K562 (cell line): Measurements from ENCODE around the gene ABCE1. TPM values are rescaled to one million over a fixed set of nuclear protein-coding genes. Genes with fewer than 3 reads are reported as not detected.
A peak's percentile ranks its signal among the peaks of the same experiment; 100 is the strongest.
"Not testable (repeated sequence)": the region's sequence is repeated elsewhere in the genome, so short reads cannot be mapped to it uniquely, and the experiment has no call there.

Experiments used
- ATAC-seq: fragments of 200-7000 bp; cut with Tn5 transposase; 3 replicates; pipeline ENCODE4 v1.9.1; 2020; ENCODE audit warnings: moderate library complexity
- BruUV-seq: library from RNA; stranded (reverse); fragments of 400-500 nt; replicated peaks from 2 replicates; lab custom pipeline; 2021; lab: Mats Ljungman, UMichigan
- CTCF ChIA-PET: fragments of 300-600 bp; formaldehyde crosslinking; extraction: SDS; loops from one replicate; lab custom pipeline; 2021; ENCODE audit warnings: low intra/inter-chr PET ratio; lab: Yijun Ruan, JAX
- POLR2A ChIA-PET: fragments of 300-600, 350-650 bp; sonication (Branson Sonifier 250); formaldehyde crosslinking; extraction: SDS; loops from one replicate; lab custom pipeline; 2021; ENCODE audit warnings: antibody characterized with exemption, inconsistent platforms; lab: Yijun Ruan, JAX
- DNase-seq, 4 experiments: peaks; one replicate each; pipeline versions ENCODE4 v3.0.0 to v3.0.0-alpha.2; 2011 to 2018; ENCODE audit warnings: low spot score in 3 of 4, mixed read lengths in 3 of 4; ENCODE audit errors: extremely low read depth in 1 of 4
- FAIRE-seq: peaks from 2 replicates; lab custom pipeline; 2011; peaks lifted over from hg19 to GRCh38; lab: Jason Lieb, UNC
- H2AFZ ChIP-seq: 2 replicates; pipeline ENCODE4 v1.6.0; 2011; ENCODE audit warnings: low read depth, low read length, control low read depth, inconsistent platforms
- H3K27ac ChIP-seq: fragments of 200-600 bp; 3 replicates; pipeline ENCODE4 v1.8.0; 2011; ENCODE audit warnings: low read depth, mild to moderate bottlenecking, control low read depth, inconsistent platforms, low read length, moderate library complexity, mixed read lengths; ENCODE audit errors: extremely low read depth
- H3K27me3 ChIP-seq, 2 experiments: fragments of 300-600 bp in 1 of 2; 2 replicates in 1 of 2; 3 replicates in 1 of 2; pipeline versions ENCODE4 v1.6.0 to v1.8.0; 2011; ENCODE audit warnings: inconsistent platforms in 2 of 2, low read length in 2 of 2, mild to moderate bottlenecking in 1 of 2, mixed read lengths in 1 of 2, moderate library complexity in 1 of 2; ENCODE audit not compliant: control insufficient read depth in 2 of 2, insufficient read depth in 2 of 2
- H3K36me3 ChIP-seq: fragments of 300-600 bp; 3 replicates; pipeline ENCODE4 v1.8.0; 2011; ENCODE audit warnings: mild to moderate bottlenecking, low read length, inconsistent platforms; ENCODE audit not compliant: control insufficient read depth, insufficient read depth
- H3K4me1 ChIP-seq, 2 experiments: fragments of 200-600 bp in 1 of 2; replicated peaks in 1 of 2; 2 replicates in 1 of 2; 3 replicates in 1 of 2; pipeline versions ENCODE4 v1.5.1 to v1.8.0; 2011; ENCODE audit warnings: inconsistent platforms in 2 of 2, low read length in 2 of 2, mild to moderate bottlenecking in 1 of 2, mixed read lengths in 1 of 2, moderate library complexity in 1 of 2; ENCODE audit not compliant: control insufficient read depth in 2 of 2, insufficient read depth in 2 of 2
- H3K4me2 ChIP-seq: 2 replicates; pipeline ENCODE4 v1.6.1; 2011; ENCODE audit warnings: low read length, control low read depth, inconsistent platforms, mixed read lengths; ENCODE audit not compliant: insufficient read depth
- H3K4me3 ChIP-seq: fragments of 200-600 bp; sonication (generic), shearing (Covaris generic); 2 replicates; pipeline ENCODE4 v1.5.1; 2016; ENCODE audit warnings: control low read depth, inconsistent platforms
- H3K79me2 ChIP-seq: fragments of 200-600 bp; 3 replicates; pipeline ENCODE4 v1.8.0; 2011; ENCODE audit warnings: low read length, inconsistent platforms; ENCODE audit not compliant: control insufficient read depth, insufficient read depth
- H3K9ac ChIP-seq, 2 experiments: 2 replicates each; pipeline versions ENCODE4 v1.6.0 to v1.6.1; 2011; ENCODE audit warnings: low read depth in 2 of 2, low read length in 2 of 2, control low read depth in 1 of 2, inconsistent platforms in 1 of 2, mild to moderate bottlenecking in 1 of 2, mixed read lengths in 1 of 2; ENCODE audit not compliant: insufficient read depth in 1 of 2
- H3K9me1 ChIP-seq: one replicate; pipeline ENCODE4 v1.6.0; 2011; ENCODE audit warnings: inconsistent platforms, mild to moderate bottlenecking, low read length, moderate library complexity; ENCODE audit not compliant: control insufficient read depth, insufficient read depth
- H3K9me3 ChIP-seq: replicated peaks from 2 replicates; pipeline ENCODE4 v1.5.1; 2011; ENCODE audit warnings: low read depth, low read length, inconsistent platforms; ENCODE audit not compliant: control insufficient read depth, insufficient read depth
- H4K20me1 ChIP-seq: replicated peaks from 2 replicates; pipeline ENCODE4 v1.6.1; 2011; ENCODE audit warnings: low read length, inconsistent platforms, mixed read lengths; ENCODE audit not compliant: control insufficient read depth, insufficient read depth
- CCAR2 ChIP-seq: fragments of 200-400 bp; formaldehyde crosslinking; IDR thresholded peaks from 2 replicates; pipeline ENCODE4 v1.6.1; 2017; ENCODE audit warnings: mild to moderate bottlenecking, low read depth, low read length
- CHD4 ChIP-seq: fragments of 200-600 bp; sonication (generic); IDR thresholded peaks from 3 replicates; pipeline ENCODE4 v1.6.1; 2012; ENCODE audit warnings: low read depth, mild to moderate bottlenecking, mixed read lengths, low read length, inconsistent platforms; ENCODE audit not compliant: insufficient read depth, insufficient replicate concordance, poor library complexity, severe bottlenecking
- ESRRA ChIP-seq: fragments of 450-650 bp; IDR thresholded peaks from 2 replicates; pipeline ENCODE4 v1.6.1; 2014; ENCODE audit warnings: low read depth, mild to moderate bottlenecking, moderate library complexity, borderline replicate concordance
- GMEB1 ChIP-seq: fragments of 250-450 bp; sonication (Bioruptor Pico); IDR thresholded peaks from 2 replicates; pipeline ENCODE4 v1.4.0; 2020; ENCODE audit warnings: mild to moderate bottlenecking
- GTF2E2 ChIP-seq: fragments of 200-800 bp; sonication (Bioruptor generic); IDR thresholded peaks from 2 replicates; pipeline ENCODE4 v1.6.1; 2016; ENCODE audit warnings: missing genetic modification characterization, missing compliant biosample characterization
- NCOR1 ChIP-seq: fragments of 450-650 bp; IDR thresholded peaks from 2 replicates; pipeline ENCODE4 v1.6.1; 2016; ENCODE audit warnings: mild to moderate bottlenecking, moderate library complexity
- SNIP1 ChIP-seq: fragments of 450-650 bp; IDR thresholded peaks from 2 replicates; pipeline ENCODE4 v1.7.1; 2017; ENCODE audit warnings: low read depth, mild to moderate bottlenecking
- STAT6 ChIP-seq: sonication (generic); formaldehyde crosslinking; IDR thresholded peaks from 2 replicates; pipeline ENCODE4 v1.8.1; 2023; ENCODE audit warnings: mild to moderate bottlenecking, missing genetic modification reagents
- ZNF740 ChIP-seq, 3 experiments: fragments of 200-800 bp in 1 of 3; sonication (Bioruptor generic) in 1 of 3; sonication (generic) in 1 of 3; formaldehyde crosslinking in 1 of 3; IDR thresholded peaks; 2 replicates each; pipeline versions ENCODE4 v1.6.1 to v1.8.0; 2016 to 2022; ENCODE audit warnings: mild to moderate bottlenecking in 2 of 3, missing compliant biosample characterization in 2 of 3, missing genetic modification characterization in 2 of 3, missing genetic modification reagents in 1 of 3
- WGBS: fragments of 100-300 bp; shearing (Covaris generic); methylation state at CpG from one replicate; pipeline ENCODE4 v1.1.6; 2016; ENCODE audit warnings: low coverage, mixed read lengths; ENCODE audit not compliant: insufficient coverage; ENCODE audit errors: missing lambda C conversion rate; 5-methylcytosine and 5-hydroxymethylcytosine counted together
- in situ Hi-C: fragments of 300-500 bp; cut with MboI; formaldehyde crosslinking; loops from 4 replicates; pipeline ENCODE4 v1.15.0; 2018; ENCODE audit warnings: inconsistent platforms, mixed read lengths
- intact Hi-C: fragments of 100-400 bp; cut with micrococcal nuclease; formaldehyde crosslinking; loops from 2 replicates; pipeline ENCODE4 v1.14.2; 2022
- polyA plus RNA-seq, 8 experiments: library from polyadenylated mRNA; depleted of rRNA in 4 of 8; stranded (reverse) in 5 of 8; unstranded in 3 of 8; fragments of >200 nt; fragmentation: Nextera tagmentation in 2 of 8; fragmentation: Illumina TruSeq in 1 of 8; extraction: Ambion mirVana in 2 of 8; extraction: Trizol in 1 of 8; gene quantifications; 2 replicates each; pipeline versions ENCODE4 v1.2.1 to v1.2.3, GENCODE V29; 2011 to 2014; ENCODE audit warnings: inconsistent platforms in 1 of 8, missing spikeins in 1 of 8
- total RNA-seq, 7 experiments: library from RNA; depleted of rRNA in 6 of 7; stranded (reverse); fragments of >200 nt in 6 of 7; fragmentation: Illumina TruSeq in 2 of 7; extraction: Trizol in 2 of 7; gene quantifications; 2 replicates each; pipeline versions ENCODE4 v1.2.1 to v1.2.3, GENCODE V29; 2011 to 2021; ENCODE audit warnings: low replicate concordance in 1 of 7

The ABCE1 gene
- total and polyA plus RNA-seq, 9 of the 15 experiments (the other 6 are each of a cell fraction or from before 2014, with no cell fraction given): 134 to 256 (median 169) TPM

DNA sequence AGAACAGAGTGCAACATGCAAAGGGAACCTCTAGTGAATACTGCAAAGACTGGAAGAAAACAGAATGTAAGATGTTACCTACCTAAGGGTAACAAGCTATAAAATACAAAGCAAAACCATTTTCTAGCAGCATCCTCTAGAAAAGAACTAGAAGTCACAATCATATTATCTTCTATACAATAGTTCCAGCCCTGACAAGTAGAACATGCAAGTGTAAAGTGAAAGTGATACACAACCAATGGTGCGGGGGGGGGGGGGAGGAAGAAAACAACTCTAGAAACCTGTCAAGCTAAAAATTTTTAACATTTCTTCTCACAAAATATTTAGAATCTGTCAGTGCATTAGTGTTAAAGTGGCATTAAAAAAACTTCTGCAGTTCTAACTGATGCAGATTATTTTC lies 38.1 kb downstream of the ABCE1 start:
- H3K9me3 ChIP-seq; in situ Hi-C loops; DNase-seq; H3K4me3 ChIP-seq; H3K9me1 ChIP-seq; CTCF ChIA-PET; BruUV-seq; H4K20me1 ChIP-seq; H3K27me3 ChIP-seq; H3K4me2 ChIP-seq; H3K79me2 ChIP-seq; H3K4me1 ChIP-seq; intact Hi-C loops; H3K9ac ChIP-seq; POLR2A ChIA-PET; FAIRE-seq; ATAC-seq; H2AFZ ChIP-seq; H3K27ac ChIP-seq; TF ChIP-seq ZNF740 (CRISPR knock-in tag; IDR thresholded peaks at IDR 0.05): not testable (repeated sequence)
- WGBS: no CpG with 5 or more reads among the region's 1 CpG
- peaks cover 69% of the 10 kb centered on the region for H3K36me3 ChIP-seq
- TF ChIP-seq ZNF740 (tag; IDR thresholded peaks at IDR 0.05): 0 out of 4 replicates have a peak, but pooled peaks of 1 of the 2 experiments have one; percentile 34

- no peak for FAIRE-seq
- no peaks in the 10 kb centered on the region for H3K9me3 ChIP-seq
- no peak for TF ChIP-seq GMEB1 (CRISPR knock-in tag)
- TF ChIP-seq GTF2E2: no peak
- no peak for TF ChIP-seq CCAR2
- TF ChIP-seq STAT6 (CRISPR knock-in tag): no peak
- TF ChIP-seq ESRRA: no peak
- TF ChIP-seq CHD4: no peak
- no peak for TF ChIP-seq NCOR1
- TF ChIP-seq SNIP1: no peak
These were observed 50.9 kb downstream of the ABCE1 start for GRCh38 chr4:145148980-145149379.

More at GRCh38 chr4:145148980-145149379, 50.9 kb downstream of the ABCE1 start:
- Histone ChIP-seq H4K20me1 (no peaks in the 10 kb centered on the region), H3K9ac (no peak overlapping the region), H3K27ac (no peak overlapping the region), H3K4me1 (no peaks in the 10 kb centered on the region), H3K9me1 (no peaks in the 10 kb centered on the region), H3K79me2 (peaks cover 4% of the 10 kb centered on the region; the same call in 1 of the 3 replicates), H3K27me3 (no peaks in the 10 kb centered on the region), H3K4me2 (no peak overlapping the region), H2AFZ (no peak overlapping the region), H3K4me3 (no peak overlapping the region), H3K36me3 (peaks cover 91% of the 10 kb centered on the region)
- ChIA-PET POLR2A (interaction anchor here (0.8 kb wide), 1 partner anchor 12 kb away, joined by 6 read pairs; no protein-coding TSS in a partner anchor), CTCF (no interaction called here)
- no peak for DNase-seq
- no peak for ATAC-seq
- BruUV-seq: no TSS peak
- intact Hi-C loops: no loop called here
- in situ Hi-C loops: no loop called here
- WGBS: 100% methylated on average over 3 of the region's 3 CpGs
